ENCODE measurements around the gene F2R.

The F2R gene

GRCh38 chr5:76744632-76745031, 28.7 kb downstream of the F2R start:
- TF ChIP-seq, protein P1, sequence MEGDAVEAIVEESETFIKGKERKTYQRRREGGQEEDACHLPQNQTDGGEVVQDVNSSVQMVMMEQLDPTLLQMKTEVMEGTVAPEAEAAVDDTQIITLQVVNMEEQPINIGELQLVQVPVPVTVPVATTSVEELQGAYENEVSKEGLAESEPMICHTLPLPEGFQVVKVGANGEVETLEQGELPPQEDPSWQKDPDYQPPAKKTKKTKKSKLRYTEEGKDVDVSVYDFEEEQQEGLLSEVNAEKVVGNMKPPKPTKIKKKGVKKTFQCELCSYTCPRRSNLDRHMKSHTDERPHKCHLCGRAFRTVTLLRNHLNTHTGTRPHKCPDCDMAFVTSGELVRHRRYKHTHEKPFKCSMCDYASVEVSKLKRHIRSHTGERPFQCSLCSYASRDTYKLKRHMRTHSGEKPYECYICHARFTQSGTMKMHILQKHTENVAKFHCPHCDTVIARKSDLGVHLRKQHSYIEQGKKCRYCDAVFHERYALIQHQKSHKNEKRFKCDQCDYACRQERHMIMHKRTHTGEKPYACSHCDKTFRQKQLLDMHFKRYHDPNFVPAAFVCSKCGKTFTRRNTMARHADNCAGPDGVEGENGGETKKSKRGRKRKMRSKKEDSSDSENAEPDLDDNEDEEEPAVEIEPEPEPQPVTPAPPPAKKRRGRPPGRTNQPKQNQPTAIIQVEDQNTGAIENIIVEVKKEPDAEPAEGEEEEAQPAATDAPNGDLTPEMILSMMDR (IDR thresholded peaks at IDR 0.05; ENCODE audit: low read depth, low read length), result no peak
- no peak for DNase-seq (ENCODE audit: extremely low read depth, low read depth)

GRCh38 chr5:76745670-76746069, 29.7 kb downstream of the F2R start:
- TF ChIP-seq, protein P1 (IDR thresholded peaks at IDR 0.05; ENCODE audit: low read depth, low read length), result no peak

GRCh38 chr5:76746677-76747076, 30.8 kb downstream of the F2R start:
- DNase-seq (ENCODE audit: extremely low read depth, low read depth), result no peak
- TF ChIP-seq, protein P1 (IDR thresholded peaks at IDR 0.05; ENCODE audit: low read depth, low read length), result no peak

More at GRCh38 chr5:76745670-76746069, 29.7 kb downstream of the F2R start:
- DNase-seq (ENCODE audit: extremely low read depth, low read depth), result no peak

GRCh38 chr5:76747706-76748105, 31.8 kb downstream of the F2R start:
- TF ChIP-seq, protein P1 (IDR thresholded peaks at IDR 0.05; ENCODE audit: low read depth, low read length), result no peak
- DNase-seq (ENCODE audit: extremely low read depth, low read depth), result no peak

- TF ChIP-seq, protein P1 (IDR thresholded peaks at IDR 0.05; ENCODE audit: low read depth, low read length), result no peak
- no peak for DNase-seq (ENCODE audit: extremely low read depth, low read depth)
Observed at GRCh38 chr5:76751291-76751690, 35.4 kb downstream of the F2R start.

DNA sequence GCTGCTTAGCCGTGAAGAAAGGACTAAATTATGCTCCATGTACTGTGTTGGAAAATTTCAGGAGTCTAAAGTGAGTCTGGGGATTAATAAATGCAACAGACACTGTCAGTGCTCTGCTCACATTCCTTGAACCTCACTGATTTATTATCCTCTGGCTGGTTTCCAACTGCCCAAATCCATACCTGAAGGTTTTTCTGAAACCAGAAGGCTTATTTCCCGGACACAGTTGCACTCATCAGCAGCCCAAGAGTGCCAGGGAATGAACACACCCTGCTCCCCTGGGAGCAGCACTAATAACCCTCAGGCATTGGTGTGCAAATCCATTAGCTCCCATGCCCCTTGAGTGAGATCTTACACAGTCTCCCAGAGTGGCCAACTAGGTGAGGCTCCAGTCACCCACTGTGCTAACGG, 38.7 kb downstream of the F2R start:
- TF ChIP-seq, protein P1 (IDR thresholded peaks at IDR 0.05; ENCODE audit: low read depth, low read length), result no peak
- DNase-seq (ENCODE audit: extremely low read depth, low read depth), result no peak

GRCh38 chr5:76755779-76756637, 40.1 kb downstream of the F2R start:
- TF ChIP-seq, protein P1 (IDR thresholded peaks at IDR 0.05; ENCODE audit: low read depth, low read length), result no peak
- no peak for DNase-seq (ENCODE audit: extremely low read depth, low read depth)

Measured in AG09319 (cell line).